Stimulated activated naive CD8-positive, alpha-beta T cell treated with anti-CD3 and anti-CD28 coated beads, Interleukin-15, amount 100 ng/mL, for 72 hours (primary cell): ENCODE measurements around the gene PCK2.

Source experiments
- ATAC-seq: fragments of 150-1000 bp; cut with Tn5 transposase; 2 replicates; pipeline ENCODE4 v1.10.0; 2021; ENCODE audit warnings: mild to moderate bottlenecking, moderate library complexity
- DNase-seq, 2 donors: peaks; one replicate each; pipeline ENCODE4 v3.0.0; 2021 to 2022
- H3K27ac Mint-ChIP-seq, 2 donors: one replicate each; pipeline ENCODE4 v1.8.0; 2022; ENCODE audit warnings: mild to moderate bottlenecking in 2 of 2, mixed read lengths in 2 of 2, moderate library complexity in 2 of 2
- H3K27me3 Mint-ChIP-seq: one replicate; pipeline ENCODE4 v1.8.0; 2022; ENCODE audit warnings: mixed read lengths
- H3K4me1 Mint-ChIP-seq: one replicate; pipeline ENCODE4 v1.8.0; 2022; ENCODE audit warnings: mild to moderate bottlenecking, mixed read lengths
- H3K4me3 Mint-ChIP-seq, 2 donors: one replicate each; pipeline ENCODE4 v1.8.0; 2022; ENCODE audit warnings: mild to moderate bottlenecking in 2 of 2, mixed read lengths in 2 of 2, moderate library complexity in 1 of 2
- H3K9me3 Mint-ChIP-seq, 2 donors: one replicate each; pipeline ENCODE4 v1.8.0; 2022; ENCODE audit warnings: mixed read lengths in 2 of 2

PCK2 gene

GRCh38 chr14:24068711-24069410 is 25.2 kb upstream of the PCK2 start:
- Mint-ChIP-seq H3K4me3 (no peak overlapping the region), H3K27ac (no peak overlapping the region), H3K9me3 (no peaks in the 10 kb centered on the region), H3K27me3 (peaks cover 8% of the 10 kb centered on the region), H3K4me1 (peaks cover 14% of the 10 kb centered on the region)
- no peak for DNase-seq
- ATAC-seq = no peak

- H3K27ac Mint-ChIP-seq = no peak overlapping the region
- DNase-seq (no peak), ATAC-seq (no peak)
- no peaks in the 10 kb centered on the region for H3K9me3 Mint-ChIP-seq
- H3K4me3 Mint-ChIP-seq = no peak overlapping the region
- H3K4me1 Mint-ChIP-seq = peaks cover 14% of the 10 kb centered on the region
- peaks cover 8% of the 10 kb centered on the region for H3K27me3 Mint-ChIP-seq
These were observed 24.7 kb upstream of the PCK2 start for GRCh38 chr14:24069411-24069735.

- peaks cover 21% of the 10 kb centered on the region for H3K4me1 Mint-ChIP-seq
- no peaks in the 10 kb centered on the region for H3K9me3 Mint-ChIP-seq
- H3K27me3 Mint-ChIP-seq = peaks cover 8% of the 10 kb centered on the region
- ATAC-seq = no peak
- H3K27ac Mint-ChIP-seq = no peak overlapping the region
- DNase-seq = no peak
- no peak overlapping the region for H3K4me3 Mint-ChIP-seq
These were observed 23.6 kb upstream of the PCK2 start for GRCh38 chr14:24070285-24071143.

- peaks cover 8% of the 10 kb centered on the region for H3K27me3 Mint-ChIP-seq
- peaks cover 28% of the 10 kb centered on the region for H3K4me1 Mint-ChIP-seq
- ATAC-seq (peak; percentile 74), DNase-seq (peak in 1 of 2 donors; percentile 37)
- H3K4me3 Mint-ChIP-seq = no peak within 1 kb of the TSS
- no peaks in the 10 kb centered on the region for H3K9me3 Mint-ChIP-seq
- no peak within 1 kb of the TSS for H3K27ac Mint-ChIP-seq
These were observed 22.9 kb upstream of the PCK2 start, which contains the start of gene CPNE6 for GRCh38 chr14:24071144-24071697. Gene CPNE6, plus strand, starts transcription at chr14:24071562. Its CDS starts 1,375 bp downstream, at chr14:24072937.

DNA sequence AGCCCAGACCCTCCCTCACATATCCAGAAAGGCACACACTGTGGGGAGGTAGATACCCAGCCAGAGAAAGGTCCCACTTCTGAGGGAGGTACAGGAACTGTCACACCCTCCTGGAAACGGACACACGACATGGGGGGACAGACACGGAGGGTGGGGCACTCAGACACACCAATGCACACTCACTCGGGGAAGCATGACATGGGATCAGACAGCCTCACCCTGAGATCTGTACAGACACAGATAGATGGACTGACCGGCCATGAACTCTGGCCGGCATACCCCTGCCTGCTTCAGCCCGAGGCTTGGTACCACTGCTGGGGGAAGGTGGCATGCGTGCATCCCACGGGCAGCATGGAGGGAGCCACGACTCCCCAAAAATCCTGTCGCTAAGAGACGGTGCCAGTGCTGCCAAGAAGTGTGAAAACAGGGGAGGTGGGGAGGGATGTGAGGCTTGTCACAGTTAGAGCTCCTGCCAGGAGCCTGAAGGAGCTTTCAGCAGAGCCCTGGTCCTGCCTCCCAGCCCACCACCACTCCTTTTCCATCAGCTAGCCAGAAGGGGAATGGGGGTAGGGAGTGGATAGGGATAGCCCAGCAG is 22.2 kb upstream of the PCK2 start:
- H3K27ac Mint-ChIP-seq = no peak overlapping the region
- no peak overlapping the region for H3K4me3 Mint-ChIP-seq
- no peak for DNase-seq
- no peaks in the 10 kb centered on the region for H3K9me3 Mint-ChIP-seq
- H3K4me1 Mint-ChIP-seq = peaks cover 31% of the 10 kb centered on the region
- H3K27me3 Mint-ChIP-seq = peaks cover 8% of the 10 kb centered on the region
- ATAC-seq = no peak

- no peak overlapping the region for H3K4me3 Mint-ChIP-seq
- ATAC-seq = peak; percentile 2
- H3K4me1 Mint-ChIP-seq = peaks cover 31% of the 10 kb centered on the region
- no peak overlapping the region for H3K27ac Mint-ChIP-seq
- no peaks in the 10 kb centered on the region for H3K9me3 Mint-ChIP-seq
- H3K27me3 Mint-ChIP-seq = peaks cover 8% of the 10 kb centered on the region
- DNase-seq = no peak
These were observed 21.7 kb upstream of the PCK2 start for GRCh38 chr14:24072436-24072835.

DNA sequence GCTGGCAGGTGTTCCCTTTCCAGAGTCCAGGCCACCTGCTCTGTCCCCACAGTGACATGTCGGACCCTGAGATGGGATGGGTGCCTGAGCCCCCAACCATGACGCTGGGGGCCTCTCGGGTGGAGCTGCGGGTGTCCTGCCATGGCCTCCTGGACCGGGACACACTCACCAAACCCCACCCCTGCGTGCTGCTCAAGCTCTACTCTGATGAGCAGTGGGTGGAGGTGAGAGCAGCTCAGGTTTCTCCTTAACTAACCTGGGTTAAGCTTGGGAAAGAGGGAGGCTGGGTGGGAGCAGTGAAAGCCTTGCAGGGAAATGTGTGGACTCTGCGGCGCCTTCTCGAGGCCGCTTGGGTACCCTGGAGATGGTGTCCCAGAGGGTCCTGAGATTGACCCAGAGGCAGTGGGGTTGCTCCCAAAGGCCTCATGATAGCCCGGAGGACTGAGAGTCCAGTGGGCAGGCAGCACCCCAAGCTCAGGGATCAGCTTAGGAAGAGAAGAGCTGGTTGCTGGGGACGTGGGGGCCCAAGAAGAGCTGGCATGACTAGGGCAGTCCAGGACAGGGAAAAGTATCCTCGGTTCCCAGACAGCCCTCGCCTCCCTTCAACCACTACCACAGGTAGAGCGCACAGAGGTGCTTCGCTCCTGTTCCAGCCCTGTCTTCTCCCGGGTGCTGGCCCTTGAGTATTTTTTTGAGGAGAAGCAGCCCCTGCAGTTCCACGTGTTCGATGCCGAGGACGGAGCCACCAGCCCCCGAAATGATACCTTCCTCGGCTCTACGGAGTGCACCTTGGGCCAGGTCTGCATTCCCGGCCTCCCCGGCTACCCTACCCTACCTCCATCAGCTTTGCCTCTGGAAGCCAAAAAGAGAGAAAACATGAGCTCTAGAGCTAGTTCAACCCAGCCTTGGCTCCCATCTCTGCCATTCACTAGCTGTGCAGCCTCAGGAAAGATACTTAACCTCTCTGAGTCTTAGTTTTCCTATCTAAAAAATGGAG is 20.9 kb upstream of the PCK2 start:
- Mint-ChIP-seq H3K27ac (no peak overlapping the region), H3K27me3 (peaks cover 8% of the 10 kb centered on the region), H3K4me3 (no peak overlapping the region), H3K4me1 (peaks cover 31% of the 10 kb centered on the region), H3K9me3 (no peaks in the 10 kb centered on the region)
- ATAC-seq (peak; percentile 3), DNase-seq (no peak)

DNA sequence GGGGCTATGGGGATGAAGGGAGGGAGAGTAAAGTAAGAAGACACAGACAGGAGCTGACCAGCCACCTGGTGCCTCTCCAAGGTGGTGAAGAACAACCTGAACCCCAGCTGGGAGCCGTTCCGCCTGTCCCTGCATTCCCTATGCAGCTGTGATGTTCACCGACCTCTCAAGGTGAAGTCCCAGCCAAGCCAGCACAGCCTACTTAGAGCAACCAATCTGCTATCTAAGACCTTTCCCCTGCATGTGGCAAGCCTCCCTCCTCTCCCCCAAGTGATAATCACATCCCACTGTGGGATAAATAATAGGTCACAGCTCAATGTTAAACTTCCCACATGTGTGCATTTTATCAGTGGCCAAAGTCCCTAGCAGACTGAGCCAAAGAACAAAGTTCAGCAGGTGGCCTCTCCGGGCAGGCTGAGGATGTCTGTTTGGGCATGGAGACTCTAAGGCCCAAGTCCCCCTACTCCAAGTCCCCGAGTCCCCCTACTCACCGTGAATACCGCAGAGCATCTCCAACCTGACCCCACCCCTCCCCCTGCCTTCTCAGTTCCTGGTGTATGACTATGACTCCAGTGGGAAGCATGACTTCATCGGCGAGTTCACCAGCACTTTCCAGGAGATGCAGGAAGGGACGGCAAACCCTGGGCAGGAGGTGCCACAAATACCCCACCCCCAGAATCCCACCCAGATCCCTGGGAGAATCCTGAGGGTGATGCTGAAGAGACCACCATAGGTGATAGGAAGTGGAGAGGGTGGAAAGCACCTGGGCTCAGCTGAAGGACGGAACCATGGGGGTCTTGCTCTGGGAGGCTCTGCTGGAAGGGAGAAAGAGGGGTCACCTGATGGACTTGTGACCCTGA is 19.3 kb upstream of the PCK2 start:
- H3K9me3 Mint-ChIP-seq = no peaks in the 10 kb centered on the region
- DNase-seq (no peak), ATAC-seq (no peak)
- H3K27ac Mint-ChIP-seq = peak overlapping the region in 1 of 2 donors; percentile 40
- peaks cover 33% of the 10 kb centered on the region for H3K4me1 Mint-ChIP-seq
- H3K4me3 Mint-ChIP-seq = no peak overlapping the region
- H3K27me3 Mint-ChIP-seq = no peaks in the 10 kb centered on the region

DNA sequence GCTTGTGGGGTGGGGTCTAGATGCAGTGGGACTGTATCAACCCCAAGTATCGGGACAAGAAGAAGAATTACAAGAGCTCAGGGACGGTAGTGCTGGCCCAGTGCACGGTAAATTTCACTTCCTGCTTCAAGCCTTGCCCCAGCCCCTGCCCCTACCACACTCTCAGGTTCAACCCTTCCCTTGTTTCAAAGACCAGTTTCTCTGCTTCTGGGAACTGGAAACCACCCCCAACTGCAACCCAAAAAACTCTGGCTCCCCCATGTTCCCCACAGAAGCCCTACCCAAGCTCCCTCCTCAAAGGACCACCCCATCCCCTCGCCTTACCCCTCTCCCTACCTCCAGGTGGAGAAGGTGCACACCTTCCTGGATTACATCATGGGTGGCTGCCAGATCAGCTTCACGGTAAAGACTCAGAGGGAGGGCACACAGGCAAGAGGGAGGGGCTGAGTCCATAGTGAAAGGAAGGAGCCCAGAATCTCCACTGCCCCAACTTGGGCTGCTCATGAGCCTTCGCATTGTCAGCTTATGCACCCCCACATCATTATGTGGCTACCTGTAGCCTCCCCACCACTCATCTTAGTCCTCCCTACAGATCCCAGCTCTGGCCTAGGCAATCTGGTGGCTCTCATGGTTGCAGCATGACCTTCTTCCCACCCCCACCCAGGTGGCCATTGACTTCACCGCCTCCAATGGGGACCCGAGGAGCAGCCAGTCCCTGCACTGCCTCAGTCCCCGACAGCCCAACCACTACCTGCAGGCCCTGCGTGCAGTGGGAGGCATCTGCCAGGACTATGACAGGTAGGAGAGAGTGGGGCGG is 18.4 kb upstream of the PCK2 start:
- no peak for DNase-seq
- H3K4me3 Mint-ChIP-seq = peak overlapping the region in 1 of 2 donors; percentile 36
- peaks cover 36% of the 10 kb centered on the region for H3K4me1 Mint-ChIP-seq
- no peaks in the 10 kb centered on the region for H3K27me3 Mint-ChIP-seq
- peak; percentile 48 for ATAC-seq
- no peaks in the 10 kb centered on the region for H3K9me3 Mint-ChIP-seq
- H3K27ac Mint-ChIP-seq = peak overlapping the region; percentile 60 to 81

DNA sequence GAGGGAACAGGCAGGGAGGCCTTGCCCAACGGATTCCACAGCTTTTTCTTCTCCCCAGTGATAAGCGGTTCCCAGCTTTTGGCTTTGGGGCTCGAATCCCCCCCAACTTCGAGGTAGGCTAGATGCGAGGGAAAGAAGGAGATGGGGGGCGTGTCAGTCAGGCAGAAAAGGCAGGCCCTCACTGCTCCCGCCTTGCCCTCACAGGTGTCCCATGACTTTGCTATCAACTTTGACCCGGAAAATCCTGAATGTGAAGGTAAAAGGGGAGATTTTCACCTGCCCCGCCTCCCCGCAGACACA is 17.9 kb upstream of the PCK2 start:
- DNase-seq (no peak), ATAC-seq (no peak)
- no peaks in the 10 kb centered on the region for H3K27me3 Mint-ChIP-seq
- H3K4me3 Mint-ChIP-seq = no peak overlapping the region
- H3K27ac Mint-ChIP-seq = no peak overlapping the region
- H3K9me3 Mint-ChIP-seq = no peaks in the 10 kb centered on the region
- H3K4me1 Mint-ChIP-seq = peaks cover 33% of the 10 kb centered on the region

- Mint-ChIP-seq H3K4me3 (no peak overlapping the region), H3K27ac (no peak overlapping the region), H3K27me3 (no peaks in the 10 kb centered on the region), H3K4me1 (peaks cover 35% of the 10 kb centered on the region), H3K9me3 (no peaks in the 10 kb centered on the region)
- DNase-seq (no peak), ATAC-seq (no peak)
These were observed 17.0 kb upstream of the PCK2 start for GRCh38 chr14:24077086-24077485.

DNA sequence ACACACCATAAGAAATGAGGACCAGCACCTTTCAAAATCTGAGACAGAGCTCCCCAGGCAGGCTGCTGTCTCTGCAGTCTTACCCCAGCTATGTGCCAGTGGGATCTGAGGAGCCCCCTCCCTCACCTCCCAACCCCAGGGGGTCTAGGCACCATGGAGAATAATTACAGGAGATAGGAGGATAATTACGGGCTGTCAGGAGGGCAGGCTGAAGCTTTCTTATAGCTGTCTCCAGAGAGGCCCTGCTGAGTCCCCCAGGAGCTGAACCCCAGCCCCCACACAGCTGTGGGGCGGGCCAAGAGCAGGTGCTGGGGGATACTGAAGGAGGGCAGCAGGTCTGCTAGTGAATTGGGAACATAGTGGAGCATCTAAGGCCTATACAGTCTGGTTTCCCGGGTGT is 16.0 kb upstream of the PCK2 start:
- Mint-ChIP-seq H3K9me3 (no peaks in the 10 kb centered on the region), H3K27me3 (no peaks in the 10 kb centered on the region), H3K27ac (no peak overlapping the region), H3K4me1 (peaks cover 40% of the 10 kb centered on the region), H3K4me3 (no peak overlapping the region)
- DNase-seq (no peak), ATAC-seq (no peak)

DNA sequence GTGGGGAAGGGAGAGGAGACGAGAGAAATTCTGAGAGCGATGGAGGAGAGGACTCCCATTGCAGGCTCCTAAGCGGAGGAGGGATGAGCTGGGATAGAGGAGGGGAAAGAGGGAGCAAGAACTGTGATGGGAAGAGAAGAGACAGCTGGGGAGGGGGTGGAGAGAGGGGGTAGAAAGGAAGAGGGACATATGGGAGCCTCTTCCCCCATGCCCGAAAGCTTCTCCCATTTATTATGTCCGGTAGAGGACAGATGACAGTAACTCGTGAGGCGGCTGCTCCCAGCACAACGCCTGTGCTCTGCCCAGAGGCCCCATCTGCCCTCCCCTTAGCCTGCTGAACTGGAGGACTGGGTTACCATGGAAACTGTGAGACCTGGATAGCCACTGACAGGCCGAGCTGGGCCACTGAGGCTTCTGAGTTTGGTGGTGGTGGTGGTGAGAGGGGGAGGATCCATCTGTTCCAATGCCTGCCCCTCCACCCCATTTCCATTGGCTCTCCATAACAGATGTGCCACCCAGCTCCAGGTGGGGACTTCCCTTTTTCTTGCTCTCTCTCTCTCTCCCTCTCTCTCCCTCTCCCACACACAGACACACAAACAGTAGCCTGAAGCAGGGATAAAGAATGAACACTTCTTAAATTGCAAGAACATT is 14.5 kb upstream of the PCK2 start:
- DNase-seq = no peak
- Mint-ChIP-seq H3K4me1 (peaks cover 40% of the 10 kb centered on the region), H3K27ac (peak overlapping the region in 1 of 2 donors; percentile 9), H3K9me3 (no peaks in the 10 kb centered on the region), H3K27me3 (no peaks in the 10 kb centered on the region), H3K4me3 (peak overlapping the region in 1 of 2 donors; percentile 55)
- no peak for ATAC-seq
